ENCODE results near the gene DEK.

DNA sequence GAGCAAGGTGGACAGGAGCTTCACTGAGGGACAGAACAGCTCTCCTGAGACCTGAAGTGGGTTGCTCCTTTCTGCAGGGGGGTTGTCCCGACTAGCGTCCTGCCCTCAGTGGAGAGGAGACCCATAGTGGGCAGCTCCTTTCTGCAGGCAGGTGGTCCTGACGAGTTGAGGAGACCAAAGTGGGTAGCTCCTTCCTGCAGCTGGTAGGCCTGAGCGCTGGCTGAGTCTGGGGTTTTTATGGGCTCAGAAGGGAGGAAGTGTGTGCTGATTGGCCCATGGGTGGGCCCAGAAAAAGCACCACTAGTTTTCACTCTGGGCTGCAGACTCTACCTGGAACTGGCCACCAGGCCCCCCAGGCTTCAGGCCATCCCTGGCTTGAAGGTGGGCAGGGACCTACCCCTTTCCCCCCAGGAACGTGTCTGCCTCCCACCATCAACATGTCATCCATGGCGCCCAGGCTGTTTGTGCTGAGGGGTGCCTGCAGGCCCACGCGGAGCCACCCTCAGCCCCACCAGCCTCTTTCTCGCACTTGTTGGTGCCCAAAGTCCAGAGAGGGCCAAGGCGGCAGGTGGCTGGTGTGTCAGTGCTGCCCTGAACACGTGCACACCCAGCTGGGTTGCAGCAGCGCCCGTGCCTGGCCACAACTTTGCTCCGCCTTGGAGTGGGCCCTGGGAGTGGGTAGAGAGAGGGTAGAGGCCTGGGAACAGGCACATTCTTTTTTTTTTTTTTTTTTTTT, 1.6 kb upstream of the DEK start:
- TF ChIP-seq CTCF (IDR thresholded peaks at IDR 0.05; ENCODE audit: low read length) (no peak), EZH2 (optimal IDR thresholded peaks at IDR 0.05; ENCODE audit: low read depth, low read length) (no peak)
